ENCODE measurements around the gene ERCC1.
A peak's percentile ranks its signal among the peaks of the same experiment; 100 is the strongest.

Gene ERCC1

GRCh38 chr19:45469132-45469944 is 45.6 kb upstream of the ERCC1 start:
- DNase-seq (ENCODE audit: low read depth, low spot score) = peak; percentile 57
- peak; percentile 56; the same call in 1 of the 2 replicates for TF ChIP-seq POLR2AphosphoS5 (IDR thresholded peaks at IDR 0.05; ENCODE audit: borderline replicate concordance, low read depth, low read length)
- TF ChIP-seq EZH2 (IDR thresholded peaks at IDR 0.05) = no peak
- peak; percentile 73 for TF ChIP-seq FOXP2 (optimal IDR thresholded peaks at IDR 0.05; ENCODE audit: control extremely low read depth, extremely low read length, insufficient read depth)
- Histone ChIP-seq H3K36me3 (ENCODE audit: insufficient read depth, low read length) (no peaks in the 10 kb centered on the region), H3K9me3 (ENCODE audit: low read depth, low read length) (no peaks in the 10 kb centered on the region), H3K9ac (ENCODE audit: insufficient read length) (peak overlapping the region; percentile 70), H3K27ac (peak overlapping the region; percentile 71), H3K4me3 (peak overlapping the region; percentile 95)

GRCh38 chr19:45468803-45469131 is 45.0 kb upstream of the ERCC1 start:
- no peaks in the 10 kb centered on the region for H3K36me3 ChIP-seq (ENCODE audit: insufficient read depth, low read length)
- H3K27ac ChIP-seq = peak overlapping the region; percentile 71
- peak overlapping the region; percentile 70 for H3K9ac ChIP-seq (ENCODE audit: insufficient read length)
- no peaks in the 10 kb centered on the region for H3K9me3 ChIP-seq (ENCODE audit: low read depth, low read length)
- TF ChIP-seq FOXP2 (optimal IDR thresholded peaks at IDR 0.05; ENCODE audit: control extremely low read depth, extremely low read length, insufficient read depth) = no peak
- peak overlapping the region; percentile 95 for H3K4me3 ChIP-seq
- DNase-seq (ENCODE audit: low read depth, low spot score) = no peak

DNA sequence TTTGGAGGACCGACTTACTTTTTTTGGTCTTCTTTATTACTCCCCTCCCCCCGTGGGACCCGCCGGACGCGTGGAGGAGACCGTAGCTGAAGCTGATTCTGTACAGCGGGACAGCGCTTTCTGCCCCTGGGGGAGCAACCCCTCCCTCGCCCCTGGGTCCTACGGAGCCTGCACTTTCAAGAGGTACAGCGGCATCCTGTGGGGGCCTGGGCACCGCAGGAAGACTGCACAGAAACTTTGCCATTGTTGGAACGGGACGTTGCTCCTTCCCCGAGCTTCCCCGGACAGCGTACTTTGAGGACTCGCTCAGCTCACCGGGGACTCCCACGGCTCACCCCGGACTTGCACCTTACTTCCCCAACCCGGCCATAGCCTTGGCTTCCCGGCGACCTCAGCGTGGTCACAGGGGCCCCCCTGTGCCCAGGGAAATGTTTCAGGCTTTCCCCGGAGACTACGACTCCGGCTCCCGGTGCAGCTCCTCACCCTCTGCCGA is 44.5 kb upstream of the ERCC1 start:
- TF ChIP-seq POLR2AphosphoS5 (IDR thresholded peaks at IDR 0.05; ENCODE audit: borderline replicate concordance, low read depth, low read length) = no peak
- TF ChIP-seq FOXP2 (optimal IDR thresholded peaks at IDR 0.05; ENCODE audit: control extremely low read depth, extremely low read length, insufficient read depth) = no peak
- no peak for TF ChIP-seq EZH2 (IDR thresholded peaks at IDR 0.05)
- H3K36me3 ChIP-seq (ENCODE audit: insufficient read depth, low read length) = no peaks in the 10 kb centered on the region
- H3K4me3 ChIP-seq = peak overlapping the region; percentile 95
- peak overlapping the region; percentile 70 for H3K9ac ChIP-seq (ENCODE audit: insufficient read length)
- H3K27ac ChIP-seq = no peak overlapping the region
- H3K9me3 ChIP-seq (ENCODE audit: low read depth, low read length) = no peaks in the 10 kb centered on the region
- DNase-seq (ENCODE audit: low read depth, low spot score) = no peak

GRCh38 chr19:45467456-45468158 is 43.9 kb upstream of the ERCC1 start, which contains the start of gene FOSB:
Gene FOSB (plus strand): TSS chr19:45467996. CDS start chr19:45468587, 591 bp downstream.
- H3K9ac ChIP-seq (ENCODE audit: insufficient read length) = peak within 1 kb of the TSS; percentile 70
- H3K27ac ChIP-seq = peak within 1 kb of the TSS; percentile 71
- H3K9me3 ChIP-seq (ENCODE audit: low read depth, low read length) = no peaks in the 10 kb centered on the region
- peak; percentile 81 for DNase-seq (ENCODE audit: low read depth, low spot score)
- no peak for TF ChIP-seq EZH2 (IDR thresholded peaks at IDR 0.05)
- TF ChIP-seq POLR2AphosphoS5 (IDR thresholded peaks at IDR 0.05; ENCODE audit: borderline replicate concordance, low read depth, low read length) = peak; percentile 53
- peak; percentile 41 for TF ChIP-seq FOXP2 (optimal IDR thresholded peaks at IDR 0.05; ENCODE audit: control extremely low read depth, extremely low read length, insufficient read depth)
- H3K36me3 ChIP-seq (ENCODE audit: insufficient read depth, low read length) = no peaks in the 10 kb centered on the region
- H3K4me3 ChIP-seq = peak within 1 kb of the TSS; percentile 95

GRCh38 chr19:45467115-45467455 is 43.4 kb upstream of the ERCC1 start:
- H3K9me3 ChIP-seq (ENCODE audit: low read depth, low read length) = no peaks in the 10 kb centered on the region
- no peaks in the 10 kb centered on the region for H3K36me3 ChIP-seq (ENCODE audit: insufficient read depth, low read length)
- no peak for TF ChIP-seq EZH2 (IDR thresholded peaks at IDR 0.05)
- no peak for TF ChIP-seq FOXP2 (optimal IDR thresholded peaks at IDR 0.05; ENCODE audit: control extremely low read depth, extremely low read length, insufficient read depth)
- TF ChIP-seq POLR2AphosphoS5 (IDR thresholded peaks at IDR 0.05; ENCODE audit: borderline replicate concordance, low read depth, low read length) = no peak
- H3K9ac ChIP-seq (ENCODE audit: insufficient read length) = peak overlapping the region; percentile 51
- no peak overlapping the region for H3K27ac ChIP-seq
- peak overlapping the region; percentile 95 for H3K4me3 ChIP-seq
- no peak for DNase-seq (ENCODE audit: low read depth, low spot score)

- no peak for TF ChIP-seq FOXP2 (optimal IDR thresholded peaks at IDR 0.05; ENCODE audit: control extremely low read depth, extremely low read length, insufficient read depth)
- H3K9ac ChIP-seq (ENCODE audit: insufficient read length) = no peak overlapping the region
These were observed 41.2 kb upstream of the ERCC1 start for GRCh38 chr19:45464852-45465441.

GRCh38 chr19:45464274-45464673 is 40.6 kb upstream of the ERCC1 start:
- H3K4me3 ChIP-seq = no peak overlapping the region
- no peaks in the 10 kb centered on the region for H3K36me3 ChIP-seq (ENCODE audit: insufficient read depth, low read length)
- TF ChIP-seq EZH2 (IDR thresholded peaks at IDR 0.05) (no peak), POLR2AphosphoS5 (IDR thresholded peaks at IDR 0.05; ENCODE audit: borderline replicate concordance, low read depth, low read length) (no peak), FOXP2 (optimal IDR thresholded peaks at IDR 0.05; ENCODE audit: control extremely low read depth, extremely low read length, insufficient read depth) (no peak)
- H3K9ac ChIP-seq (ENCODE audit: insufficient read length) = no peak overlapping the region
- no peak for DNase-seq (ENCODE audit: low read depth, low spot score)
- no peaks in the 10 kb centered on the region for H3K9me3 ChIP-seq (ENCODE audit: low read depth, low read length)
- H3K27ac ChIP-seq = no peak overlapping the region

More at GRCh38 chr19:45464852-45465441, 41.2 kb upstream of the ERCC1 start:
- H3K4me3 ChIP-seq = no peak overlapping the region
- DNase-seq (ENCODE audit: low read depth, low spot score) = no peak
- H3K27ac ChIP-seq = no peak overlapping the region
- H3K9me3 ChIP-seq (ENCODE audit: low read depth, low read length) = no peaks in the 10 kb centered on the region
- no peaks in the 10 kb centered on the region for H3K36me3 ChIP-seq (ENCODE audit: insufficient read depth, low read length)

DNA sequence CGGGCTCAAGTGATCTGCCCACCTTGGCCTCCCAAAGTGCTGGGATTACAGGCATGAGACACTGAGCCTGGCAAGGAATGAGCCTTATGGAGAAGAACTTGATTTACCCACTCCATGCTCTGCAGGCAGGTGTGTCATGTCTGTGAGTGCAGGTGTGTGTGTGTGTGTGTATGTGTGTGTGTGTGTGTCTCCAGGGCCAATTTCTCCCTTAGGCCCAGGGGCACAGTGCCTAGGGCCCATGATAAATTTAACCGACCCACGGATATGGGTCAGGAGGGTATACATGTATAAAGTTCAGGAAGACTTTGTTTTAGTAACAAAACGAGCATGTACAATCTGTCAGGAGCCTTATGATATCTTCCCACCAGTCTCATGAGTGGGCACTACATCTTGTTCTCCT is 39.5 kb upstream of the ERCC1 start:
- H3K4me3 ChIP-seq = no peak overlapping the region
- TF ChIP-seq POLR2AphosphoS5 (IDR thresholded peaks at IDR 0.05; ENCODE audit: borderline replicate concordance, low read depth, low read length) (no peak), EZH2 (IDR thresholded peaks at IDR 0.05) (no peak)
- no peak overlapping the region for H3K27ac ChIP-seq

More for the DNA sequence above, 39.5 kb upstream of the ERCC1 start:
- no peaks in the 10 kb centered on the region for H3K9me3 ChIP-seq (ENCODE audit: low read depth, low read length)
- H3K36me3 ChIP-seq (ENCODE audit: insufficient read depth, low read length) = no peaks in the 10 kb centered on the region
- no peak overlapping the region for H3K9ac ChIP-seq (ENCODE audit: insufficient read length)
- DNase-seq (ENCODE audit: low read depth, low spot score) = no peak

All from SK-N-MC (cell line).